B cell (primary cell): ENCODE data around the gene SAMD4A. TPM values are rescaled to one million over a fixed set of nuclear protein-coding genes. Genes with fewer than 3 reads are reported as not detected.

Experiments
- ATAC-seq: fragments of 200-7000 bp; cut with Tn5 transposase; one replicate; pipeline ENCODE4 v1.10.0; 2021; ENCODE audit warnings: low read depth, mild to moderate bottlenecking, moderate number of reproducible peaks, moderate library complexity
- CTCF ChIA-PET: fragments of 350-600 bp; sonication (Branson Sonifier 250); formaldehyde crosslinking; loops from one replicate; lab custom pipeline; 2021; ENCODE audit warnings: antibody characterized with exemption, inconsistent platforms; lab: Charles Lee
- POLR2A ChIA-PET: fragments of 350-600 bp; sonication (Branson Sonifier 250); formaldehyde crosslinking; loops from one replicate; lab custom pipeline; 2021; ENCODE audit warnings: antibody characterized with exemption; lab: Charles Lee
- DNase-seq: peaks from one replicate; pipeline ENCODE4 v3.0.0; 2013
- H2AFZ ChIP-seq: 2 replicates; pipeline ENCODE4 v1.6.1; 2012; ENCODE audit warnings: mild to moderate bottlenecking, low read depth, low read length; ENCODE audit not compliant: insufficient read depth, poor library complexity, severe bottlenecking
- H3K27ac ChIP-seq, 2 donors: 1 replicate in 1 of 2; 2 replicates in 1 of 2; pipeline ENCODE4 v1.5.1; 2012 to 2013; ENCODE audit warnings: low read length in 2 of 2, mild to moderate bottlenecking in 2 of 2, moderate library complexity in 1 of 2
- H3K27me3 ChIP-seq, 4 experiments: fragments of 200-600 bp in 1 of 4; sonication (generic) in 1 of 4; replicated peaks in 1 of 4; 1 replicate in 2 of 4; 2 replicates in 2 of 4; pipeline versions ENCODE4 v1.6.1 to v1.7.0; 2013 to 2016; ENCODE audit warnings: low read length in 3 of 4, mild to moderate bottlenecking in 2 of 4, mixed read lengths in 1 of 4, moderate library complexity in 1 of 4; ENCODE audit not compliant: insufficient read depth in 4 of 4, control insufficient read depth in 3 of 4; ENCODE audit errors: control extremely low read depth in 1 of 4
- H3K36me3 ChIP-seq, 2 experiments: replicated peaks in 1 of 2; 1 replicate in 1 of 2; 2 replicates in 1 of 2; pipeline versions ENCODE4 v1.6.1 to v1.7.1; 2013; ENCODE audit warnings: low read length in 1 of 2; ENCODE audit not compliant: insufficient read depth in 2 of 2, control insufficient read depth in 1 of 2; ENCODE audit errors: control extremely low read depth in 1 of 2, extremely low read depth in 1 of 2
- H3K4me1 ChIP-seq, 2 donors: fragments of 200-600 bp in 1 of 2; sonication (generic) in 1 of 2; 1 replicate in 1 of 2; 2 replicates in 1 of 2; pipeline versions ENCODE4 v1.5.1 to v1.6.1; 2013 to 2017; ENCODE audit warnings: low read length in 2 of 2; ENCODE audit not compliant: control insufficient read depth in 2 of 2, insufficient read depth in 2 of 2
- H3K4me2 ChIP-seq: replicated peaks from 2 replicates; pipeline ENCODE3; 2012; ENCODE audit warnings: mild to moderate bottlenecking, low read depth, low read length; ENCODE audit not compliant: poor library complexity, severe bottlenecking
- H3K4me3 ChIP-seq, 5 experiments: fragments of 200-600 bp in 1 of 5; sonication (generic) in 1 of 5; 1 replicate in 3 of 5; 2 replicates in 2 of 5; pipeline versions ENCODE4 v1.5.1 to v1.7.0; 2011 to 2016; ENCODE audit warnings: low read length in 4 of 5, mild to moderate bottlenecking in 4 of 5, low read depth in 2 of 5, control low read depth in 1 of 5, moderate library complexity in 1 of 5; ENCODE audit not compliant: insufficient read depth in 1 of 5; ENCODE audit errors: control extremely low read depth in 1 of 5, extremely low read depth in 1 of 5
- H3K79me2 ChIP-seq: fragments of 200-600 bp; sonication (generic); one replicate; pipeline ENCODE4 v1.6.0; 2016; ENCODE audit warnings: low read length; ENCODE audit not compliant: control insufficient read depth, insufficient read depth
- H3K9ac ChIP-seq: fragments of 200-600 bp; sonication (generic); 2 replicates; pipeline ENCODE4 v1.6.1; 2017; ENCODE audit warnings: mild to moderate bottlenecking, low read length, moderate library complexity
- H3K9me3 ChIP-seq, 3 donors: one replicate each; pipeline versions ENCODE4 v1.6.1 to v1.7.1; 2013; ENCODE audit warnings: low read length in 2 of 3; ENCODE audit not compliant: control insufficient read depth in 2 of 3, insufficient read depth in 1 of 3; ENCODE audit errors: control extremely low read depth in 1 of 3
- H4K20me1 ChIP-seq: 2 replicates; pipeline ENCODE4 v1.6.0; 2012; ENCODE audit warnings: mild to moderate bottlenecking, low read length; ENCODE audit not compliant: insufficient read depth, control insufficient read depth, poor library complexity, severe bottlenecking
- H3K27ac Mint-ChIP-seq: one replicate; pipeline ENCODE4 v1.8.0; 2021; ENCODE audit warnings: mixed read lengths
- H3K27me3 Mint-ChIP-seq: one replicate; pipeline ENCODE4 v1.8.0; 2021; ENCODE audit warnings: mixed read lengths
- H3K4me1 Mint-ChIP-seq: one replicate; pipeline ENCODE4 v1.8.0; 2021; ENCODE audit warnings: mixed read lengths
- H3K4me3 Mint-ChIP-seq: one replicate; pipeline ENCODE4 v1.8.0; 2021; ENCODE audit warnings: mixed read lengths
- H3K9me3 Mint-ChIP-seq: one replicate; pipeline ENCODE4 v1.8.0; 2022; ENCODE audit warnings: mixed read lengths; ENCODE audit not compliant: insufficient read depth
- EZH2 ChIP-seq: IDR thresholded peaks from 2 replicates; pipeline ENCODE4 v1.6.1; 2012; ENCODE audit warnings: borderline replicate concordance, low read depth, mild to moderate bottlenecking, moderate library complexity, low read length; ENCODE audit not compliant: insufficient read depth, poor library complexity, severe bottlenecking
- WGBS: methylation state at CpG from one replicate; pipeline ENCODE4 v1.1.5; 2013; ENCODE audit warnings: missing lambda C conversion rate; ENCODE audit not compliant: insufficient coverage; 5-methylcytosine and 5-hydroxymethylcytosine counted together
- intact Hi-C: fragments of 100-400 bp; cut with micrococcal nuclease; formaldehyde crosslinking; loops from one replicate; pipeline ENCODE4 v1.10.0; 2022
- polyA plus RNA-seq: library from polyadenylated mRNA; depleted of rRNA; stranded (reverse); fragments of >200 nt; gene quantifications from 2 replicates; pipeline ENCODE4 v1.2.3, GENCODE V29; 2012
- total RNA-seq, 2 donors: library from RNA; stranded (reverse); fragments of 120-200 nt in 1 of 2; gene quantifications; 1 replicate in 1 of 2; 2 replicates in 1 of 2; pipeline versions ENCODE4 v1.2.3 to v1.2.4, GENCODE V29; 2013 to 2022
- TF ChIP-seq, protein P1 (sequence below): fragments of 200-600 bp; IDR thresholded peaks from one replicate; pipeline ENCODE4 v1.8.0; 2022; ENCODE audit warnings: antibody characterized with exemption, mild to moderate bottlenecking

Gene SAMD4A
- total and polyA plus RNA-seq, 2 donors (not counting 1 experiment from before 2014, with no cell fraction given) = 5.7 to 13.7 TPM

- Histone ChIP-seq H3K79me2 (no peaks in the 10 kb centered on the region), H3K9ac (no peak overlapping the region), H3K9me3 (no peaks in the 10 kb centered on the region), H3K36me3 (no peaks in the 10 kb centered on the region), H2AFZ (peak overlapping the region; percentile 47), H4K20me1 (peaks cover 21% of the 10 kb centered on the region), H3K4me2 (peak overlapping the region; percentile 45), H3K4me3 (no peak overlapping the region), H3K27me3 (no peaks in the 10 kb centered on the region), H3K27ac (peak overlapping the region in 1 of 2 donors; percentile 28), H3K4me1 (peaks cover 42% of the 10 kb centered on the region in 2 donors)
- ChIA-PET POLR2A (interaction anchor here (0.5 to 3.2 kb wide), 2 partner anchors 206 to 255 kb away, joined by 5 to 13 read pairs; partner anchors contain the start of gene SAMD4A), CTCF (interaction anchor here (0.7 to 6.5 kb wide), 35 partner anchors 9 to 387 kb away, joined by 3 to 231 read pairs (median 5); partner anchors contain the start of genes CGRRF1, GCH1, GMFB and SAMD4A)
- Mint-ChIP-seq H3K27ac (peak overlapping the region; percentile 67), H3K27me3 (no peaks in the 10 kb centered on the region), H3K4me3 (peak overlapping the region; percentile 33), H3K9me3 (no peaks in the 10 kb centered on the region), H3K4me1 (peaks cover 36% of the 10 kb centered on the region)
- no peak for TF ChIP-seq EZH2
- TF ChIP-seq, protein P1, sequence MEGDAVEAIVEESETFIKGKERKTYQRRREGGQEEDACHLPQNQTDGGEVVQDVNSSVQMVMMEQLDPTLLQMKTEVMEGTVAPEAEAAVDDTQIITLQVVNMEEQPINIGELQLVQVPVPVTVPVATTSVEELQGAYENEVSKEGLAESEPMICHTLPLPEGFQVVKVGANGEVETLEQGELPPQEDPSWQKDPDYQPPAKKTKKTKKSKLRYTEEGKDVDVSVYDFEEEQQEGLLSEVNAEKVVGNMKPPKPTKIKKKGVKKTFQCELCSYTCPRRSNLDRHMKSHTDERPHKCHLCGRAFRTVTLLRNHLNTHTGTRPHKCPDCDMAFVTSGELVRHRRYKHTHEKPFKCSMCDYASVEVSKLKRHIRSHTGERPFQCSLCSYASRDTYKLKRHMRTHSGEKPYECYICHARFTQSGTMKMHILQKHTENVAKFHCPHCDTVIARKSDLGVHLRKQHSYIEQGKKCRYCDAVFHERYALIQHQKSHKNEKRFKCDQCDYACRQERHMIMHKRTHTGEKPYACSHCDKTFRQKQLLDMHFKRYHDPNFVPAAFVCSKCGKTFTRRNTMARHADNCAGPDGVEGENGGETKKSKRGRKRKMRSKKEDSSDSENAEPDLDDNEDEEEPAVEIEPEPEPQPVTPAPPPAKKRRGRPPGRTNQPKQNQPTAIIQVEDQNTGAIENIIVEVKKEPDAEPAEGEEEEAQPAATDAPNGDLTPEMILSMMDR = no peak
- intact Hi-C loops = loop anchor here (1.0 to 10.0 kb wide), 4 partner anchors 111 to 379 kb away; partner anchors contain the start of genes CDKN3 and CGRRF1
- ATAC-seq (peak; percentile 7), DNase-seq (peak; percentile 66)
- WGBS = 24% methylated on average over 19 of the region's 19 CpGs
Measured at GRCh38 chr14:54773171-54774006, 206.5 kb downstream of the SAMD4A start.
